ENCODE data around the gene CHST11. TPM values are rescaled to one million over a fixed set of nuclear protein-coding genes. Genes with fewer than 3 reads are reported as not detected.

Gene CHST11
- polyA plus RNA-seq, 1 donor (not counting 4 experiments of a cell fraction or from before 2014, with no cell fraction given), result 11.9 TPM

DNA sequence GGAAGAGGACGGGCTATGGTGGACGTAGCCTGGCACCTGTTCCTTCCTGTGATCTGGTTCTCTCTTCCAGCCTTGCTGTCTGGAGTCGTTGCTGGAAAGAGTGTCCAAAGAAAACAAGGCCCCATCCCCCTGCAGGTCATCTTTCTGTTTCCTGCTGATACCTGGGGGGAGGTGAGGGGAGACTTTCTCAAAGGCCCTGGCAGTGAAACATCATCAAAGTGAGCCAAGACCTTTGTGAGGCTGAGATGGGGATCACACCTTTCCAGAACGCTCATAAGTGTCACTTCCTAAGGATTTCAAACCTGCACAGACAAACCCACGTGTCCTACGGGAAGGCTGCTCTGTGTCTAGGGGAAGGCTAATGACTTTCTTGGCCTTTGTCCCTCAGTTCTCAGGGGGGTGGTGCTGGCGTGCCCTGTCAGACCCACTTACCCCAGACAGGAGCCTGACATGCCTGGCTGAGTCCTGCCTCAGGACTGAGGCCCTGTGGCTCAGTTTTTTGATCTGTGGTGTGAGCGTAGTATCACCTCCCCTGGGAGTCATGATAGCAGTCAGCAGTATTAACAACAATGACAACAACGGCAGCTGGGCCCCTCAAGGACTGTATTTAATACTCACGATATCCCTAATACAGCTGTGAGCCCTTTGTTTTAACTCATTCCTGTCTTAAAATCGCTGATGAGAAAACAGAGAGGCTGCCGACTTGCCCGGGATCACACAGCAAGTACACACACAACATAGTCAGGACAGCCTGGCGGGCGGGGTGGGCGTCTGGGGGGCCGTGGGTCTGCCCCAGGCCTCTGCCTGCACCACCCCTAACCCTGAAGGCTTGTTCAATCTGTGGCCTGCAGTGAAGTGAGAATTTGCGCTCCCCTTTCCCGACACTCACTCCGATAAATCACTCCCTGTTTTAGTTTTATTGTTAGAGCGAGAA lies 266.1 kb downstream of the CHST11 start:
- Histone ChIP-seq H4K20me1 (ENCODE audit: control insufficient read depth, extremely low read depth, insufficient read depth, low read length) (no peaks in the 10 kb centered on the region), H3K9ac (ENCODE audit: control insufficient read depth, extremely low read depth, insufficient read depth, low read length) (no peak overlapping the region), H3K27me3 (ENCODE audit: control insufficient read depth, extremely low read depth, insufficient read depth, low read length) (no peaks in the 10 kb centered on the region), H3K9me3 (ENCODE audit: control insufficient read depth, low read depth, low read length) (no peaks in the 10 kb centered on the region), H2AFZ (ENCODE audit: control insufficient read depth, low read length) (no peak overlapping the region), H3K4me1 (ENCODE audit: control insufficient read depth, extremely low read depth, insufficient read depth, low read length) (no peaks in the 10 kb centered on the region), H3K9me1 (ENCODE audit: control insufficient read depth, extremely low read depth, insufficient read depth, low read length) (no peaks in the 10 kb centered on the region), H3K27ac (ENCODE audit: control insufficient read depth, insufficient read depth, low read length) (no peak overlapping the region), H3K36me3 (ENCODE audit: control insufficient read depth in 2 of 2, extremely low read depth in 1 of 2, insufficient read depth in 2 of 2, low read length in 2 of 2) (no peaks in the 10 kb centered on the region), H3K4me2 (ENCODE audit: control insufficient read depth, extremely low read depth, insufficient read depth, low read depth, low read length) (no peak overlapping the region), H3K79me2 (ENCODE audit: control insufficient read depth, insufficient read depth, low read length) (no peaks in the 10 kb centered on the region), H3K4me3 (ENCODE audit: control insufficient read depth in 2 of 3, extremely low read depth in 1 of 3, insufficient read depth in 2 of 3, low read depth in 1 of 3, low read length in 3 of 3) (no peak overlapping the region)
- TF ChIP-seq EZH2 (IDR thresholded peaks at IDR 0.05; ENCODE audit: low read length), result no peak
- FAIRE-seq (no peak), DNase-seq (ENCODE audit: low read depth, low spot score) (no peak)
- dilution Hi-C loops (cut with MboI; ENCODE audit: extremely low pct_ligation_motif_present, low sequenced_read_pairs), result no loop called here

- DNase-seq (ENCODE audit: low read depth, low spot score), result no peak
- H3K27ac ChIP-seq (ENCODE audit: control insufficient read depth, insufficient read depth, low read length), result no peak overlapping the region
- H3K9me3 ChIP-seq (ENCODE audit: control insufficient read depth, low read depth, low read length), result no peaks in the 10 kb centered on the region
- H3K36me3 ChIP-seq (ENCODE audit: control insufficient read depth in 2 of 2, extremely low read depth in 1 of 2, insufficient read depth in 2 of 2, low read length in 2 of 2), result no peaks in the 10 kb centered on the region
- no peaks in the 10 kb centered on the region for H3K4me1 ChIP-seq (ENCODE audit: control insufficient read depth, extremely low read depth, insufficient read depth, low read length)
- no peak overlapping the region for H3K4me2 ChIP-seq (ENCODE audit: control insufficient read depth, extremely low read depth, insufficient read depth, low read depth, low read length)
- no peak overlapping the region for H2AFZ ChIP-seq (ENCODE audit: control insufficient read depth, low read length)
- dilution Hi-C loops (cut with MboI; ENCODE audit: extremely low pct_ligation_motif_present, low sequenced_read_pairs), result no loop called here
- no peaks in the 10 kb centered on the region for H3K9me1 ChIP-seq (ENCODE audit: control insufficient read depth, extremely low read depth, insufficient read depth, low read length)
- no peak overlapping the region for H3K9ac ChIP-seq (ENCODE audit: control insufficient read depth, extremely low read depth, insufficient read depth, low read length)
- no peak for FAIRE-seq
- TF ChIP-seq CTCF (optimal IDR thresholded peaks at IDR 0.05 in 1 of 3, IDR thresholded peaks at IDR 0.05 in 1 of 3, conservative IDR thresholded peaks at IDR 0.05 in 1 of 3; ENCODE audit: extremely low read depth in 1 of 3, insufficient read depth in 2 of 3, low read length in 3 of 3), result no peak
- TF ChIP-seq EZH2 (IDR thresholded peaks at IDR 0.05; ENCODE audit: low read length), result no peak
- H3K27me3 ChIP-seq (ENCODE audit: control insufficient read depth, extremely low read depth, insufficient read depth, low read length), result no peaks in the 10 kb centered on the region
- H3K4me3 ChIP-seq (ENCODE audit: control insufficient read depth in 2 of 3, extremely low read depth in 1 of 3, insufficient read depth in 2 of 3, low read depth in 1 of 3, low read length in 3 of 3), result no peak overlapping the region
- no peaks in the 10 kb centered on the region for H3K79me2 ChIP-seq (ENCODE audit: control insufficient read depth, insufficient read depth, low read length)
- no peaks in the 10 kb centered on the region for H4K20me1 ChIP-seq (ENCODE audit: control insufficient read depth, extremely low read depth, insufficient read depth, low read length)
Measured at GRCh38 chr12:104723895-104724294, 267.1 kb downstream of the CHST11 start.
